GM23338 (cell line): ENCODE results near the gene TMIE. TPM values are rescaled to one million over a fixed set of nuclear protein-coding genes. Genes with fewer than 3 reads are reported as not detected.

ENCODE experiments used
- ATAC-seq: fragments of 200-7000 bp; cut with Tn5 transposase; 3 replicates; pipeline ENCODE4 v1.9.1; 2020
- DNase-seq: peaks from one replicate; pipeline ENCODE4 v3.0.0-alpha.2; 2015; ENCODE audit warnings: low spot score
- H2AFZ ChIP-seq: fragments of 200-600 bp; sonication (generic); 2 replicates; pipeline ENCODE4 v1.8.0; 2016; ENCODE audit warnings: antibody characterized with exemption, mild to moderate bottlenecking, moderate library complexity
- H3F3A ChIP-seq: fragments of 200-600 bp; sonication (generic); replicated peaks from 2 replicates; pipeline ENCODE4 v1.8.0; 2017; ENCODE audit warnings: antibody characterized with exemption, mixed run types, low read depth
- H3K27ac ChIP-seq: fragments of 200-600 bp; sonication (generic); 2 replicates; pipeline ENCODE4 v1.6.1; 2016; ENCODE audit warnings: low read depth
- H3K27me3 ChIP-seq: fragments of 200-600 bp; sonication (generic); 2 replicates; pipeline ENCODE4 v1.8.0; 2016; ENCODE audit warnings: mild to moderate bottlenecking, mixed run types, moderate library complexity; ENCODE audit not compliant: insufficient read depth
- H3K36me3 ChIP-seq: fragments of 200-600 bp; sonication (generic); 2 replicates; pipeline ENCODE4 v1.8.0; 2016; ENCODE audit warnings: mild to moderate bottlenecking; ENCODE audit not compliant: insufficient read depth
- H3K4me1 ChIP-seq: fragments of 200-600 bp; sonication (generic); 2 replicates; pipeline ENCODE4 v1.8.0; 2016; ENCODE audit warnings: mild to moderate bottlenecking, moderate library complexity; ENCODE audit not compliant: insufficient read depth
- H3K4me2 ChIP-seq: fragments of 200-600 bp; sonication (generic); 2 replicates; pipeline ENCODE4 v1.7.1; 2017; ENCODE audit warnings: mixed run types
- H3K4me3 ChIP-seq: fragments of 200-600 bp; sonication (generic); 2 replicates; pipeline ENCODE4 v1.6.1; 2016; ENCODE audit warnings: mixed run types
- H3K79me2 ChIP-seq: fragments of 200-600 bp; sonication (generic); replicated peaks from 2 replicates; pipeline ENCODE4 v1.8.0; 2017; ENCODE audit warnings: mild to moderate bottlenecking; ENCODE audit not compliant: insufficient read depth
- H3K9me2 ChIP-seq: fragments of 200-600 bp; sonication (generic); 2 replicates; pipeline ENCODE4 v1.8.0; 2017; ENCODE audit not compliant: insufficient read depth
- H4K20me1 ChIP-seq: fragments of 200-600 bp; sonication (generic); replicated peaks from 2 replicates; pipeline ENCODE4 v1.8.0; 2017; ENCODE audit warnings: mild to moderate bottlenecking; ENCODE audit not compliant: insufficient read depth
- H3K27ac Mint-ChIP-seq: 2 replicates; pipeline ENCODE4 v1.8.0; 2020; ENCODE audit warnings: inconsistent platforms, mild to moderate bottlenecking, moderate library complexity, mixed read lengths
- H3K27me3 Mint-ChIP-seq: 3 replicates; pipeline ENCODE4 v1.8.0; 2022; ENCODE audit warnings: low read depth, mild to moderate bottlenecking, moderate library complexity, mixed read lengths, inconsistent platforms; ENCODE audit not compliant: insufficient read depth, poor library complexity
- H3K36me3 Mint-ChIP-seq: 3 replicates; pipeline ENCODE4 v1.8.0; 2021; ENCODE audit warnings: low read depth, mild to moderate bottlenecking, inconsistent platforms, moderate library complexity, mixed read lengths
- H3K4me1 Mint-ChIP-seq: 3 replicates; pipeline ENCODE4 v1.8.0; 2020; ENCODE audit warnings: mild to moderate bottlenecking, inconsistent platforms, mixed read lengths
- H3K4me3 Mint-ChIP-seq: 3 replicates; pipeline ENCODE4 v1.8.0; 2021; ENCODE audit warnings: moderate library complexity, mild to moderate bottlenecking, inconsistent platforms, mixed read lengths
- H3K9me3 Mint-ChIP-seq: 3 replicates; pipeline ENCODE4 v1.8.0; 2020; ENCODE audit warnings: moderate library complexity, mild to moderate bottlenecking, inconsistent platforms, mixed read lengths
- EZH2 ChIP-seq: fragments of 200-600 bp; sonication (generic); IDR thresholded peaks from one replicate; pipeline ENCODE4 v1.8.0; 2017; ENCODE audit warnings: antibody characterized with exemption, mild to moderate bottlenecking, low read depth; ENCODE audit not compliant: unreplicated experiment
- EZH2phosphoT487 ChIP-seq: fragments of 200-600 bp; sonication (generic); IDR thresholded peaks from one replicate; pipeline ENCODE4 v1.8.1; 2018; ENCODE audit warnings: antibody characterized with exemption; ENCODE audit not compliant: unreplicated experiment
- NANOG ChIP-seq: IDR thresholded peaks from 2 replicates; pipeline ENCODE4 v1.6.1; 2016; ENCODE audit warnings: antibody characterized with exemption, borderline replicate concordance
- POLR2AphosphoS5 ChIP-seq: IDR thresholded peaks from 2 replicates; pipeline ENCODE4 v1.6.1; 2016; ENCODE audit warnings: antibody characterized with exemption, low read depth
- ZNF114 ChIP-seq: fragments of 250-450 bp; sonication (Bioruptor Pico); IDR thresholded peaks from 2 replicates; pipeline ENCODE4 v1.5.0; 2020; ENCODE audit warnings: mild to moderate bottlenecking, moderate library complexity
- polyA plus RNA-seq: library from polyadenylated mRNA; unstranded; fragments of >200 nt; fragmentation: Nextera tagmentation; extraction: Ambion mirVana; gene quantifications from 2 replicates; pipeline ENCODE4 v1.2.1, GENCODE V29; 2016
- total RNA-seq: library from RNA; depleted of rRNA; stranded (reverse); fragments of >200 nt; shearing (Covaris generic); gene quantifications from 2 replicates; pipeline ENCODE4 v1.2.3, GENCODE V29; 2014
- TF ChIP-seq, protein P1 (sequence below): IDR thresholded peaks from 2 replicates; pipeline ENCODE4 v1.6.1; 2016; ENCODE audit warnings: antibody characterized with exemption
- TF ChIP-seq, protein P2 (sequence below), 2 experiments: fragments of 200-600 bp in 1 of 2; sonication (generic) in 1 of 2; conservative IDR thresholded peaks; 2 replicates each; pipeline versions ENCODE4 v1.5.1 to v1.6.1; 2016 to 2017; ENCODE audit warnings: antibody characterized with exemption in 2 of 2, low read depth in 2 of 2, mild to moderate bottlenecking in 2 of 2, moderate library complexity in 1 of 2
- TF ChIP-seq, protein P3 (sequence below): IDR thresholded peaks from one replicate; pipeline ENCODE4 v1.6.1; 2018; ENCODE audit warnings: antibody characterized with exemption; ENCODE audit not compliant: unreplicated experiment

TMIE gene
- total and polyA plus RNA-seq, 2 experiments from 2014 or later: 0.84 to 1.2 TPM

DNA sequence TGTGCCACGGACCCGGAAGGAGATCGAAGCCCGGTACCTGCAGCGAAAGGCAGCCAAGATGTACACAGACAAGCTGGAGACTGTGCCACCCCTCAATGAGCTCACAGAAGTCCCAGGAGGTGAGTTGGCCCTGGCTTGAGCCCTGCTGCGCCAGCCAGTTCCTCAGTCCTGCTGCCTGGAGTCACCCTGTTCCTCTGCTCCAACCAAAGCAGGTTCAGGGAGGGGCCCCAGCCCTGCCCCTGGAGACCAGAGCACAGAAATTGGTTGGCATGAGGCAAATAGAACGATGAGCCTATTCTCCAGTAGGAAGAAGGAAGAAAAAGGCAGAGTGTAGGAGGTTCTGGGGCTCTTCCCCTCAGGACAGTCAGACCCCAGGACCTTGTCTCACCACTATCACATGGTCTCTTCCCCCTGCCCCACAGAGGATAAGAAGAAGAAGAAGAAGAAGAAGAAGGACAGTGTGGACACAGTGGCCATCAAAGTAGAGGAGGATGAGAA is 8.0 kb downstream of the TMIE start:
- H3K4me1 ChIP-seq: no peaks in the 10 kb centered on the region; the same call in 1 of the 2 replicates
- no peak for ATAC-seq
- H3K27me3 ChIP-seq: no peaks in the 10 kb centered on the region
- H3K36me3 ChIP-seq: no peaks in the 10 kb centered on the region
- H3K4me2 ChIP-seq: no peak overlapping the region
- no peak for DNase-seq
- H3K9me2 ChIP-seq: no peaks in the 10 kb centered on the region
- H2AFZ ChIP-seq: no peak overlapping the region
- no peak overlapping the region for H3K4me3 Mint-ChIP-seq
- no peak overlapping the region for H3K27ac ChIP-seq
- no peak overlapping the region for H3K27ac Mint-ChIP-seq
- H3K27me3 Mint-ChIP-seq: peaks cover 7% of the 10 kb centered on the region
- H3K36me3 Mint-ChIP-seq: no peaks in the 10 kb centered on the region
- H3F3A ChIP-seq: no peaks in the 10 kb centered on the region
- no peaks in the 10 kb centered on the region for H3K79me2 ChIP-seq
- TF ChIP-seq ZNF114 (CRISPR knock-in tag): no peak
- TF ChIP-seq EZH2: no peak
- no peak for TF ChIP-seq EZH2phosphoT487
- TF ChIP-seq, protein P1, sequence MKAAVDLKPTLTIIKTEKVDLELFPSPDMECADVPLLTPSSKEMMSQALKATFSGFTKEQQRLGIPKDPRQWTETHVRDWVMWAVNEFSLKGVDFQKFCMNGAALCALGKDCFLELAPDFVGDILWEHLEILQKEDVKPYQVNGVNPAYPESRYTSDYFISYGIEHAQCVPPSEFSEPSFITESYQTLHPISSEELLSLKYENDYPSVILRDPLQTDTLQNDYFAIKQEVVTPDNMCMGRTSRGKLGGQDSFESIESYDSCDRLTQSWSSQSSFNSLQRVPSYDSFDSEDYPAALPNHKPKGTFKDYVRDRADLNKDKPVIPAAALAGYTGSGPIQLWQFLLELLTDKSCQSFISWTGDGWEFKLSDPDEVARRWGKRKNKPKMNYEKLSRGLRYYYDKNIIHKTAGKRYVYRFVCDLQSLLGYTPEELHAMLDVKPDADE: no peak
- no peak for TF ChIP-seq POLR2AphosphoS5
- no peaks in the 10 kb centered on the region for H3K9me3 Mint-ChIP-seq
- H3K4me3 ChIP-seq: no peak overlapping the region
- H3K4me1 Mint-ChIP-seq: peaks cover 10% of the 10 kb centered on the region; the same call in 2 of the 3 replicates
- no peaks in the 10 kb centered on the region for H4K20me1 ChIP-seq

- DNase-seq (no peak), ATAC-seq (no peak)
- H3K36me3 Mint-ChIP-seq: no peaks in the 10 kb centered on the region
- Histone ChIP-seq H3K79me2 (no peaks in the 10 kb centered on the region), H3F3A (no peaks in the 10 kb centered on the region), H4K20me1 (no peaks in the 10 kb centered on the region), H3K4me1 (no peaks in the 10 kb centered on the region; the same call in 1 of the 2 replicates), H3K4me3 (no peak overlapping the region), H2AFZ (no peak overlapping the region), H3K4me2 (no peak overlapping the region), H3K27ac (no peak overlapping the region), H3K9me2 (no peaks in the 10 kb centered on the region), H3K36me3 (no peaks in the 10 kb centered on the region), H3K27me3 (no peaks in the 10 kb centered on the region)
- no peaks in the 10 kb centered on the region for H3K9me3 Mint-ChIP-seq
- TF ChIP-seq, protein P2, sequence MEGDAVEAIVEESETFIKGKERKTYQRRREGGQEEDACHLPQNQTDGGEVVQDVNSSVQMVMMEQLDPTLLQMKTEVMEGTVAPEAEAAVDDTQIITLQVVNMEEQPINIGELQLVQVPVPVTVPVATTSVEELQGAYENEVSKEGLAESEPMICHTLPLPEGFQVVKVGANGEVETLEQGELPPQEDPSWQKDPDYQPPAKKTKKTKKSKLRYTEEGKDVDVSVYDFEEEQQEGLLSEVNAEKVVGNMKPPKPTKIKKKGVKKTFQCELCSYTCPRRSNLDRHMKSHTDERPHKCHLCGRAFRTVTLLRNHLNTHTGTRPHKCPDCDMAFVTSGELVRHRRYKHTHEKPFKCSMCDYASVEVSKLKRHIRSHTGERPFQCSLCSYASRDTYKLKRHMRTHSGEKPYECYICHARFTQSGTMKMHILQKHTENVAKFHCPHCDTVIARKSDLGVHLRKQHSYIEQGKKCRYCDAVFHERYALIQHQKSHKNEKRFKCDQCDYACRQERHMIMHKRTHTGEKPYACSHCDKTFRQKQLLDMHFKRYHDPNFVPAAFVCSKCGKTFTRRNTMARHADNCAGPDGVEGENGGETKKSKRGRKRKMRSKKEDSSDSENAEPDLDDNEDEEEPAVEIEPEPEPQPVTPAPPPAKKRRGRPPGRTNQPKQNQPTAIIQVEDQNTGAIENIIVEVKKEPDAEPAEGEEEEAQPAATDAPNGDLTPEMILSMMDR (conservative IDR thresholded peaks at IDR 0.05; ENCODE audit: low read depth in 2 of 2): no peak
- no peak overlapping the region for H3K27ac Mint-ChIP-seq
- H3K4me3 Mint-ChIP-seq: no peak overlapping the region
- peaks cover 10% of the 10 kb centered on the region; the same call in 2 of the 3 replicates for H3K4me1 Mint-ChIP-seq
- peaks cover 8% of the 10 kb centered on the region for H3K27me3 Mint-ChIP-seq
These were observed 8.5 kb downstream of the TMIE start for GRCh38 chr3:46709721-46710120.

GRCh38 chr3:46710229-46710628 is 9.0 kb downstream of the TMIE start:
- H2AFZ ChIP-seq: no peak overlapping the region
- no peak for DNase-seq
- H3K9me2 ChIP-seq: no peaks in the 10 kb centered on the region
- H3K27me3 ChIP-seq: no peaks in the 10 kb centered on the region
- H3F3A ChIP-seq: no peaks in the 10 kb centered on the region
- Mint-ChIP-seq H3K36me3 (no peaks in the 10 kb centered on the region), H3K4me3 (no peak overlapping the region), H3K27me3 (peaks cover 8% of the 10 kb centered on the region), H3K27ac (no peak overlapping the region), H3K4me1 (peaks cover 10% of the 10 kb centered on the region; the same call in 2 of the 3 replicates), H3K9me3 (no peaks in the 10 kb centered on the region)
- no peak overlapping the region for H3K27ac ChIP-seq
- H3K79me2 ChIP-seq: no peaks in the 10 kb centered on the region
- no peaks in the 10 kb centered on the region for H3K36me3 ChIP-seq
- H4K20me1 ChIP-seq: no peaks in the 10 kb centered on the region
- H3K4me1 ChIP-seq: no peaks in the 10 kb centered on the region; the same call in 1 of the 2 replicates
- no peak overlapping the region for H3K4me3 ChIP-seq
- H3K4me2 ChIP-seq: no peak overlapping the region
- TF ChIP-seq EZH2 (no peak), NANOG (no peak), ZNF114 (CRISPR knock-in tag) (no peak), POLR2AphosphoS5 (no peak)
- TF ChIP-seq, protein P3, sequence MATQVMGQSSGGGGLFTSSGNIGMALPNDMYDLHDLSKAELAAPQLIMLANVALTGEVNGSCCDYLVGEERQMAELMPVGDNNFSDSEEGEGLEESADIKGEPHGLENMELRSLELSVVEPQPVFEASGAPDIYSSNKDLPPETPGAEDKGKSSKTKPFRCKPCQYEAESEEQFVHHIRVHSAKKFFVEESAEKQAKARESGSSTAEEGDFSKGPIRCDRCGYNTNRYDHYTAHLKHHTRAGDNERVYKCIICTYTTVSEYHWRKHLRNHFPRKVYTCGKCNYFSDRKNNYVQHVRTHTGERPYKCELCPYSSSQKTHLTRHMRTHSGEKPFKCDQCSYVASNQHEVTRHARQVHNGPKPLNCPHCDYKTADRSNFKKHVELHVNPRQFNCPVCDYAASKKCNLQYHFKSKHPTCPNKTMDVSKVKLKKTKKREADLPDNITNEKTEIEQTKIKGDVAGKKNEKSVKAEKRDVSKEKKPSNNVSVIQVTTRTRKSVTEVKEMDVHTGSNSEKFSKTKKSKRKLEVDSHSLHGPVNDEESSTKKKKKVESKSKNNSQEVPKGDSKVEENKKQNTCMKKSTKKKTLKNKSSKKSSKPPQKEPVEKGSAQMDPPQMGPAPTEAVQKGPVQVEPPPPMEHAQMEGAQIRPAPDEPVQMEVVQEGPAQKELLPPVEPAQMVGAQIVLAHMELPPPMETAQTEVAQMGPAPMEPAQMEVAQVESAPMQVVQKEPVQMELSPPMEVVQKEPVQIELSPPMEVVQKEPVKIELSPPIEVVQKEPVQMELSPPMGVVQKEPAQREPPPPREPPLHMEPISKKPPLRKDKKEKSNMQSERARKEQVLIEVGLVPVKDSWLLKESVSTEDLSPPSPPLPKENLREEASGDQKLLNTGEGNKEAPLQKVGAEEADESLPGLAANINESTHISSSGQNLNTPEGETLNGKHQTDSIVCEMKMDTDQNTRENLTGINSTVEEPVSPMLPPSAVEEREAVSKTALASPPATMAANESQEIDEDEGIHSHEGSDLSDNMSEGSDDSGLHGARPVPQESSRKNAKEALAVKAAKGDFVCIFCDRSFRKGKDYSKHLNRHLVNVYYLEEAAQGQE: no peak
- no peak for ATAC-seq
